ENCODE data around the gene MERTK. TPM values are rescaled to one million over a fixed set of nuclear protein-coding genes. Genes with fewer than 3 reads are reported as not detected.
"Not testable (repeated sequence)": the region's sequence is repeated elsewhere in the genome, so short reads cannot be mapped to it uniquely, and the experiment has no call there.

The MERTK gene
- total and polyA plus RNA-seq, 2 of the 8 experiments (the other 6 are each of a cell fraction or from before 2014, with no cell fraction given): 6.5 to 7.0 TPM

- CTCF ChIA-PET (ENCODE audit: partially characterized antibody); H3K9me3 ChIP-seq (ENCODE audit: insufficient read depth in 2 of 2, low read depth in 1 of 2, low read length in 1 of 2); H3K18ac ChIP-seq (ENCODE audit: extremely low read depth, low read length); H3K36me3 ChIP-seq (ENCODE audit: control insufficient read depth in 2 of 4, insufficient read depth in 4 of 4, low read length in 3 of 4); H4K20me1 ChIP-seq (replicated peaks in 1 of 2; ENCODE audit: control insufficient read depth in 1 of 2, insufficient read depth in 2 of 2, low read length in 2 of 2); H3K14ac ChIP-seq (ENCODE audit: insufficient read length); H2BK5ac ChIP-seq (ENCODE audit: low read depth, low read length); H2BK12ac ChIP-seq (ENCODE audit: low read depth, low read length); H2BK120ac ChIP-seq (replicated peaks; ENCODE audit: low read depth, low read length); H3K79me1 ChIP-seq (ENCODE audit: low read depth, low read length); H3K27ac ChIP-seq (ENCODE audit: low read depth, low read length); H2AK5ac ChIP-seq (ENCODE audit: low read depth, low read length); H3K27me3 ChIP-seq (replicated peaks in 1 of 4; ENCODE audit: control insufficient read depth in 3 of 4, extremely low read depth in 1 of 4, insufficient read depth in 3 of 4, low read length in 3 of 4); H2BK15ac ChIP-seq (ENCODE audit: low read length); H3K4ac ChIP-seq (replicated peaks; ENCODE audit: insufficient read length, low read depth, low read length); H3K23me2 ChIP-seq (ENCODE audit: low read depth, low read length); H3K56ac ChIP-seq (replicated peaks; ENCODE audit: insufficient read length, low read depth, low read length); POLR2A ChIA-PET (ENCODE audit: partially characterized antibody); H2BK20ac ChIP-seq (ENCODE audit: low read length); H2AFZ ChIP-seq (ENCODE audit: low read length); H3K4me2 ChIP-seq (ENCODE audit: insufficient read depth in 1 of 2, low read depth in 2 of 2, low read length in 2 of 2); H4K5ac ChIP-seq (ENCODE audit: insufficient read length, low read depth, low read length); H4K8ac ChIP-seq (ENCODE audit: extremely low read depth, insufficient read depth, low read length); H4K91ac ChIP-seq (replicated peaks; ENCODE audit: insufficient read length, low read length); FAIRE-seq; H3K4me3 ChIP-seq (ENCODE audit: extremely low read depth in 1 of 4, insufficient read depth in 2 of 4, low read depth in 3 of 4, low read length in 4 of 4); DNase-seq (ENCODE audit: low read depth in 1 of 2, low spot score in 2 of 2); H3K23ac ChIP-seq (ENCODE audit: insufficient read length); H3K9ac ChIP-seq (replicated peaks in 1 of 4; ENCODE audit: extremely low read depth in 1 of 4, low read depth in 3 of 4, low read length in 3 of 4); H3K4me1 ChIP-seq (replicated peaks in 1 of 4; ENCODE audit: control insufficient read depth in 3 of 4, insufficient read depth in 4 of 4, low read length in 3 of 4); H3K79me2 ChIP-seq (ENCODE audit: control insufficient read depth in 1 of 2, insufficient read depth in 2 of 2, low read length in 2 of 2): not testable (repeated sequence)
- 87% methylated on average over 6 of the region's 6 CpGs; no CpG with 5 or more reads in 1 of the 2 experiments for WGBS, 2 experiments (ENCODE audit: extremely low coverage in 1 of 2, insufficient coverage in 1 of 2, insufficient read length in 1 of 2, insufficient replicate concordance in 2 of 2, low coverage in 1 of 2, low lambda C conversion rate in 2 of 2, missing lambda C conversion rate in 1 of 2)
Measured at GRCh38 chr2:112041460-112041859, 143.1 kb downstream of the MERTK start.

All from H1 (cell line).